ENCODE measurements around the gene ZNF536.
A peak's percentile ranks its signal among the peaks of the same experiment; 100 is the strongest.

The ZNF536 gene

DNA sequence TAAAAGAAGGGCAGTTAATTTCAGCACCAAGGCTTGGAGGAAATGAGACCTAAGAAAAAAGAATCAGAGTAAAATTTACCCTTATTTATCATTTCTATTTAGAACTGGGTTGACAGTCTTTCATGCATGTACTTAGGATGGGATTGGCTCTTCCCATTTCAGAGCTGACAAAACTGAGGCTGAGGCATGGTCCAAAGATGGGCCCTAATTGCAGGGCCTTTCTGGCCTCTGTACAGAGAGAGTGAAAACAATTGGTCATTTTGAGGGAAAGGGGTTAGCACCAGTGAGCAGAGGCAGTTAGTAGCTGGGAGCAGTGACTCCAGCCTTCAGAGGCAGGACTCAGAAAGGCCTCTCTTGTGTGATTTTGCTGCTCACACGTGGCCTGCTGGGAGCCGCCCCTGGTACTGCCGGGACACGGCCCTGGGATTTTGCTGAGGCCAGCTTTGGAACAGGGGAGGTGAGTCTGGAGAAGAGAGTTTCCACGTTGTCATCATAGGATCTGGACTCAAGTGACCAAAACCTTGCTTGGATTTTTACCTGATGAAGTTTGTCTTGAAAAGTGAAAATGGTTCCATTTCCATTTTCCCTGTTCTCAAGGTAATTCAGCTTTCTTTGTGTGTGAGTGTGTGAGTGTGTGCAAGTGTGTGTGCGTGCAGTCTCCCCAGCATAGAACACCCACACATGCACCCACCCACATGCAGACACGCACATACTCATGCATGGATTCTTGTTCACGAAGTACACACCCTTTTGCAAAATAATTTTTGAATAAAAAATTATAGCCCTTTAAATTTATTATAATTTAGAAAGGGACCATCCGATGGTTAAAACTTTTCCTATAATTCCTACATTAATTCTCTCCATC, at the start of gene ZNF536:
Gene ZNF536, plus strand, starts transcription at position 425 of the 865 bp plus-strand sequence. CDS start 71,179 bp downstream, outside the sequence.
- no peak for DNase-seq

- no peak for DNase-seq
These were observed 49.4 kb upstream of the ZNF536 start for GRCh38 chr19:30322641-30323320.

GRCh38 chr19:30323904-30324303, 48.3 kb upstream of the ZNF536 start:
- no peak for DNase-seq

GRCh38 chr19:30324982-30325381, 47.2 kb upstream of the ZNF536 start:
- DNase-seq, result no peak

DNA sequence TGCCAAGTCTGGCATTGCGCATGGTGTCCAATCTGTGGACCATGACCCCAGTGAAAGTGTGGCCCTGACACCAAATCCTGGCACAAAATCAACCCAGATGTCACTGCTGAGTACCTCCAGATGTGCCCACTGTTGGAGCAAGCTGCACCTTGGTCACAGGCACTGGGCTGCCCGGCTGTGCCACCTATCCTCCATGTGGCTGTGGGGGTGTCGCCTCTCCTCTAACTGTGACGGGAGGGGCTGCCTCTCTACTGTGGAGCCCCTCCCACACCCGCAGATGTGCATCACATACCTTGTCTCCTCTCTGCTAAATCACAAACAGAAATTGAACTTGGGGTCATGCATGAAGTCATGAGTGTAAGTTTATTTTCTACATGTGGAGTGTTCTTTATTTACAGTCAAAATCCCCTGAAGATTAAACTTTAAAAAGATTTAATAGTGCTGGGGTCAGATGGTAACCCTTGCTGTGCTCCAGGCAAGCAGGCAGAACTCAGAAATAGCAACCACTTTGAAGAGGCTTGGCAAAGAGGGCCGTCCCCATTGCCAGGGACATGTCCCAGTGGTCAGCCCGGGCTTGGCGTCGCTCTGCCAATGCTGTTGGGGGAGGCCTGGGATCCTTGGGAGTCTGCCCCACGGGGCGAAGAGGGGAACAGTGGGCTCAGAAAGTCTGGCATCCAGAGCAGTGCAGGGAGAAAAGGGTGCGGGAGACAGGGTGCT, 46.4 kb upstream of the ZNF536 start:
- DNase-seq, result peak in 1 of 2 donors; percentile 10

DNA sequence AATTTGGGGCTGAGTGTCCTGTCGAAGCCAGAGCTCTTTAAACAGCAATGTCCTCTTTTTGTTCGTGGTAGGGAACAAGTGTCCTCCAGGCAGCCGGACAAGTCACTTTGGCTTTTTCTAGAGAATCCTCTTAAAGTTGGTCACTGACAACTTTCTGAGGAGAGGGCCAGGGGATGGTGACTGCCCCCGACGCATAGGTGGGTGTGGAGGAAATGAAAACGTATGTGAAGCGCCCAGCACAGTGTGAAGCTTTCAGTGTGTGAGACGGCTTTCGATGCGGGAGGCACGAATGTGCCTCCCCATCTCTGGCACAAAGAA, 45.8 kb upstream of the ZNF536 start:
- peak in 1 of 2 donors; percentile 5 for DNase-seq

GRCh38 chr19:30327331-30327730, 44.9 kb upstream of the ZNF536 start:
- peak in 1 of 2 donors; percentile 0 for DNase-seq

DNA sequence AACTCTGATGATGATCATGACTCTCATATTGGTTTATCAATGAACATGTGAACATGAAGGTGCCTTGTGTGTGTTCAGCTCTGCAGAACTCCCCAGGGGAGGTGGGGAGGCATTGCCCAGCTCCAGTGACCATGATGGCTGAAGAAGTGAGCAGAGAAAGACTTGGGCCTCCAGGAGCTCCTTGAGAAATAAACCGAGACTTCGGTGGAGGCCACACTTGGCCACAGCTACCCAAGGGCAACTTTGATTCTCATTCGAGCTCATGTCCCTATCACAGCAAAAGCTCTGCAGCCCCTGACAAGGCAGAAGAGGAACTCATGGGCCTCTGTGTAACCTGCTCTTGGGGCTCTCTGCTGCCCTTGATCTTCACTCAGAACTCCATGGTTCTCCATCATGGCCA, 44.1 kb upstream of the ZNF536 start:
- no peak for DNase-seq

GRCh38 chr19:30330266-30330665, 41.9 kb upstream of the ZNF536 start:
- no peak for DNase-seq

GRCh38 chr19:30332445-30333234, 39.5 kb upstream of the ZNF536 start:
- DNase-seq, result peak in 1 of 2 donors; percentile 2

DNA sequence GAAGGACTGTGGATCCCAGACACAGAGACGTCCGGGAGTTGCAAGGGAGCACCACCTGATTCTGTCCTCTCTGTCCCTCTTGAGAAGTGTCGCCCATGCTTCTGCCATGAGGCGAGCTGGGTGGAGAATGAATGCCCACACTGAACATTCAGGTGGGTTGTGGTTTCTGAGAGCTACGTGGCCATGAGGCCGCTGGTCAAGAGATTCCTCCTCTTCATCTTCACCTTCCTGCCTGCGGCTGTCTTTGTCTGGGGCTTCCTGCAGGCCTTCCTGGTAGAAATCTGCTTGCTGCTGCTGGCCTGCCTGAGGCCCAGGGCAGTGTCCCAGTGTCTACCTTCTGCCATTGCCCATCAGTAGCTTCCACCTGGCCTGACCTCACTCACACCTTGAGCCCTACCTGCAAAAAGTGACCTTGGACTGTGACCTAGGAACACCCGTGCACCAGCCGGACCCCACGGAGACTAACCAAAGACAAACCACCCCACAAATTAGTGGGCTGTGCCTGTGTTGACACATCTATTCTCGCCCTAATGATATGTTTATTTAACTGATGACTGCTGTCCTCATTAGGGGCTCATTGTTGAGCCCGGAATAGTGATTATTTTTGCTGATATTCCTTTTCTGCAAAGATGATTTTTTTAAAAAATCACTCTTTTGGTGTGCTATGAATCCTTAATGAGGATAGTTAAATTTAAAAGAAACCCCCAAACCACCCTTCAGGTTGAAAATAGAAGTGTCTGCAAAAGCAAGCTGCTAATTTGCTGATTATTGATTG, 38.7 kb upstream of the ZNF536 start:
- no peak for DNase-seq

GRCh38 chr19:30334841-30335240, 37.3 kb upstream of the ZNF536 start:
- DNase-seq, result no peak

GRCh38 chr19:30335306-30335886, 36.8 kb upstream of the ZNF536 start:
- DNase-seq, result peak in 1 of 2 donors; percentile 4

DNA sequence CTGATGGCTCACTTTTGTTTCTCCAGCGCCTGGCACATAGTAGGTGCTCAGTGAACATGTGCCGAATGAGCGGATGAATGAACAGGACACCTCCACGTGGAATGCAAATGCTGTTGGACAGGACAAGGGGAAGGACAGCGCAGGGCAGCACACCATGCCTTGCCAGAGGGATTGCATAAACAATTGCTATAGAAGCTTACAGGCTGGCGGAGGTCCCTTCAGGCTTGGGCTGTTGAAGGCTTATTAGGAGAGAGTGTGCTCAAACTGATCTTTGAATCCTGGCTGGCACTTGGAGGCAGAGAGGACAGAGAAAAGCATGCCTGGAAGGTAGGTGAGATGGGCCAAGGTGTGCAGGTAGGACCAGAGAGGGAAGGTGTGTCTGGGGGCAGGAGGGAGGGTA, 35.9 kb upstream of the ZNF536 start:
- peak in 1 of 2 donors; percentile 3 for DNase-seq

- no peak for DNase-seq
These were observed 34.1 kb upstream of the ZNF536 start for GRCh38 chr19:30338041-30338456.

DNA sequence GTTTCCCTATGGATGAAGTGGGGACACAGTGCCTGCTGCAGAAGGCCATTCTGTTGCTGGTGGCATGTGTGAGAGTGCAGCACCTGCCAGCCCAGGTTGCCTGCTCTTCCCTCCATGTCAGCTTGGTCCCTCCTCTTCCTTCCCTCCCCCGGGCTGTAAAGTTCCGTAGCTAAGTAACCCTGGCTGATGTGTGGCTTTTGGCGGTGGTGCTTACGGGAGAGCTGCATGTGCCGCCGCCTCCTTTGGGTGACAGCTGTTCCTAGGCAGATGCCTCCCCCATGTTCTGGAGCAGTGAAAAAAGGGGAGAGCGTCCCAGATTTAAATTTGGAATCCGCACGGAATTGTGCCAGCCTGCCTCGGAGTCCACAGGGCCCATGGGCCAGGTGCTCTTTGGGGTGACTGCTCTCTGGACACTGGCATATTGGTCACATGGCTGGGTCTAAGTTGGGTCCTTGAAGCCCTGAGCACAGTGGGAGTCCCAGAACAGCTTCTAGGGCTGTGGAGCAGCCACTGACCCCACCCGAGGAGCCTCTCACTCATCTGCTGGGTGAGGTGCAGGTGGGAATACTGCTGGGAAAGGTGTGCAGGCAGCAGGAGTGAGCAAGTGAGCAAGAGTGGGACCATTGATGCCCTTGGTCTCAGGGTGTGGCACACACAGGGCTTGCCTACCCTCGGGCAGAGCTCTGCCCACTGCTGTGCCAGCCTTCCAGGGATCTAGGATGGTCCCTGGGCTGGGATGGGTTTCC, 33.1 kb upstream of the ZNF536 start:
- DNase-seq, result peak in 1 of 2 donors; percentile 9

- peak in 1 of 2 donors; percentile 5 for DNase-seq
These were observed 32.3 kb upstream of the ZNF536 start for GRCh38 chr19:30339624-30340525.

- no peak for DNase-seq
These were observed 31.2 kb upstream of the ZNF536 start for GRCh38 chr19:30340771-30341561.
